MM.1S (cell line): ENCODE measurements around the gene VWA7.

ENCODE experiments used
- DNase-seq: peaks from one replicate; pipeline ENCODE4 v3.0.0-alpha.2; 2015
- H2AFZ ChIP-seq: fragments of 300-600 bp; sonication (generic); 2 replicates; pipeline ENCODE4 v1.6.0; 2016; ENCODE audit warnings: antibody characterized with exemption, low read length
- H3F3A ChIP-seq: fragments of 300-600 bp; sonication (generic); 2 replicates; pipeline ENCODE4 v1.6.1; 2016; ENCODE audit warnings: mild to moderate bottlenecking, antibody characterized with exemption, low read length, moderate library complexity, mixed read lengths; ENCODE audit not compliant: insufficient read depth
- H3K27ac ChIP-seq: fragments of 300-600 bp; sonication (generic); 2 replicates; pipeline ENCODE4 v1.5.1; 2016; ENCODE audit warnings: mild to moderate bottlenecking, low read length
- H3K27me3 ChIP-seq: fragments of 300-600 bp; sonication (generic); replicated peaks from 2 replicates; pipeline ENCODE4 v1.6.0; 2016; ENCODE audit warnings: low read length; ENCODE audit not compliant: insufficient read depth
- H3K36me3 ChIP-seq: fragments of 300-600 bp; sonication (generic); replicated peaks from 2 replicates; pipeline ENCODE4 v1.6.1; 2016; ENCODE audit warnings: mild to moderate bottlenecking, low read length, mixed read lengths; ENCODE audit not compliant: insufficient read depth
- H3K4me1 ChIP-seq: fragments of 300-600 bp; sonication (generic); 2 replicates; pipeline ENCODE4 v1.6.1; 2016; ENCODE audit warnings: low read length, mixed read lengths
- H3K4me2 ChIP-seq: fragments of 300-600 bp; sonication (generic); 2 replicates; pipeline ENCODE4 v1.6.0; 2016; ENCODE audit warnings: low read depth, low read length
- H3K4me3 ChIP-seq: fragments of 300-600 bp; sonication (generic); 2 replicates; pipeline ENCODE4 v1.5.1; 2016; ENCODE audit warnings: low read length, mixed read lengths
- H3K79me2 ChIP-seq: fragments of 300-600 bp; sonication (generic); 2 replicates; pipeline ENCODE4 v1.6.1; 2016; ENCODE audit warnings: mixed run types, low read length, mixed read lengths
- H3K9ac ChIP-seq: fragments of 300-600 bp; sonication (generic); 2 replicates; pipeline ENCODE4 v1.6.1; 2016; ENCODE audit warnings: low read length, mixed read lengths
- H3K9me2 ChIP-seq: fragments of 300-600 bp; sonication (generic); replicated peaks from 2 replicates; pipeline ENCODE4 v1.6.1; 2016; ENCODE audit warnings: mild to moderate bottlenecking, low read length, mixed read lengths; ENCODE audit not compliant: insufficient read depth
- H3K9me3 ChIP-seq: fragments of 300-600 bp; sonication (generic); replicated peaks from 2 replicates; pipeline ENCODE4 v1.6.1; 2016; ENCODE audit warnings: mild to moderate bottlenecking, low read length, mixed read lengths; ENCODE audit not compliant: insufficient read depth
- H4K20me1 ChIP-seq: fragments of 300-600 bp; sonication (generic); 2 replicates; pipeline ENCODE4 v1.6.1; 2016; ENCODE audit warnings: mild to moderate bottlenecking, low read length, moderate library complexity, mixed read lengths; ENCODE audit not compliant: insufficient read depth
- CTCF ChIP-seq: fragments of 300-600 bp; sonication (generic); IDR thresholded peaks from 2 replicates; pipeline ENCODE4 v1.5.1; 2016; ENCODE audit warnings: antibody characterized with exemption, low read length, mixed read lengths
- EZH2 ChIP-seq: fragments of 300-600 bp; sonication (generic); optimal IDR thresholded peaks from 2 replicates; pipeline ENCODE3; 2017; ENCODE audit warnings: low read depth, mild to moderate bottlenecking, antibody characterized with exemption, low read length, mixed read lengths
- EZH2phosphoT487 ChIP-seq: fragments of 300-600 bp; sonication (generic); IDR thresholded peaks from 2 replicates; pipeline ENCODE4 v1.6.1; 2018; ENCODE audit warnings: antibody characterized with exemption, low read length

VWA7 gene

GRCh38 chr6:31758281-31758680 is 18.8 kb downstream of the VWA7 start:
- no peaks in the 10 kb centered on the region for H4K20me1 ChIP-seq
- H3K27ac ChIP-seq: no peak overlapping the region
- no peak overlapping the region for H3K9ac ChIP-seq
- no peaks in the 10 kb centered on the region for H3K27me3 ChIP-seq
- H2AFZ ChIP-seq: no peak overlapping the region
- H3K4me1 ChIP-seq: no peaks in the 10 kb centered on the region
- H3K9me3 ChIP-seq: no peaks in the 10 kb centered on the region
- no peaks in the 10 kb centered on the region for H3K9me2 ChIP-seq
- no peaks in the 10 kb centered on the region for H3K36me3 ChIP-seq
- no peak for DNase-seq
- H3K79me2 ChIP-seq: no peaks in the 10 kb centered on the region
- H3F3A ChIP-seq: no peaks in the 10 kb centered on the region
- no peak overlapping the region for H3K4me3 ChIP-seq
- H3K4me2 ChIP-seq: no peak overlapping the region
- TF ChIP-seq CTCF: no peak
- no peak for TF ChIP-seq EZH2
- no peak for TF ChIP-seq EZH2phosphoT487

DNA sequence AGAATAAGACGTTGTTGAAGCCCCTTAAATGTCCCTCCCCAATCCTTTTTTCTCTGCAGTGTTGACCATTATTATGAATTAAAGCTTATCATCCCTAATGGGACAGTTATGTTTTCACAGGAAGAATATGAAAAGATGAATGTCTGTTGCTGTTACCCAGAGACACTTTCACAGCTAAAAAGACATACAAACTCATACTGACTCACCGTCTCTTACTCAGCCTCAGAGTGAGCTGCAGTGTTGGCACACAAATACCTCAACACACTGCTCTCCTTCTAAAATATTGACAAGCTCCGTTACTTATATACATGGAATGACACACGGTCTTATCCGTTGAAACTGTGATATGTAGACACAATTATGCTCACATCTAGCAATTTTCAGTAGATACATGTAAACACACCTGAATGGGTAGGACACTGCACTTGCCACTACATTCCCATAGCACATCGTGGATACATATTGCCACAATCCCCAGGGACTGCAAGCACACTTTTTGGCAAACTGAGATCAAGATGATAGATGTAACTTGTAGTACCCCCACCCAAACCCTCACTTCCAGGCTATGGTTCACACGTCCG is 24.3 kb downstream of the VWA7 start:
- H3K79me2 ChIP-seq: no peaks in the 10 kb centered on the region
- TF ChIP-seq EZH2phosphoT487 (no peak), EZH2 (no peak), CTCF (no peak)
- no peaks in the 10 kb centered on the region for H3K9me3 ChIP-seq
- no peak overlapping the region for H2AFZ ChIP-seq
- H3K27ac ChIP-seq: no peak overlapping the region
- H3K9ac ChIP-seq: no peak overlapping the region
- no peaks in the 10 kb centered on the region for H3K9me2 ChIP-seq
- DNase-seq: no peak
- H3K36me3 ChIP-seq: no peaks in the 10 kb centered on the region
- no peaks in the 10 kb centered on the region for H4K20me1 ChIP-seq
- H3K4me2 ChIP-seq: no peak overlapping the region
- no peaks in the 10 kb centered on the region for H3K27me3 ChIP-seq
- no peaks in the 10 kb centered on the region for H3F3A ChIP-seq
- no peak overlapping the region for H3K4me3 ChIP-seq
- no peaks in the 10 kb centered on the region for H3K4me1 ChIP-seq

- Histone ChIP-seq H4K20me1 (no peaks in the 10 kb centered on the region), H3F3A (no peaks in the 10 kb centered on the region), H3K9ac (no peak overlapping the region), H3K9me3 (no peaks in the 10 kb centered on the region), H3K27ac (no peak overlapping the region), H3K36me3 (no peaks in the 10 kb centered on the region), H3K4me2 (no peak overlapping the region), H3K27me3 (no peaks in the 10 kb centered on the region), H3K79me2 (no peaks in the 10 kb centered on the region), H2AFZ (no peak overlapping the region), H3K4me1 (no peaks in the 10 kb centered on the region), H3K9me2 (no peaks in the 10 kb centered on the region), H3K4me3 (no peak overlapping the region)
- no peak for DNase-seq
- TF ChIP-seq EZH2phosphoT487 (no peak), EZH2 (no peak), CTCF (no peak)
Measured at GRCh38 chr6:31750411-31751022, 26.6 kb downstream of the VWA7 start.
